KMS-11 (cell line): ENCODE results near the gene SECISBP2.

Source experiments
- H2AFZ ChIP-seq: fragments of 200-600 bp; sonication (generic); 2 replicates; pipeline ENCODE4 v1.6.1; 2016; ENCODE audit warnings: antibody characterized with exemption, mixed run types, low read depth
- H3K27ac ChIP-seq: fragments of 200-600 bp; sonication (generic); 2 replicates; pipeline ENCODE4 v1.6.1; 2016; ENCODE audit warnings: mild to moderate bottlenecking, mixed run types
- H3K27me3 ChIP-seq: fragments of 200-600 bp; sonication (generic); 2 replicates; pipeline ENCODE4 v1.6.1; 2017; ENCODE audit warnings: mild to moderate bottlenecking, low read depth, mixed run types, moderate library complexity; ENCODE audit not compliant: insufficient read depth
- H3K36me3 ChIP-seq: fragments of 200-600 bp; sonication (generic); 2 replicates; pipeline ENCODE4 v1.6.1; 2017; ENCODE audit warnings: mild to moderate bottlenecking, mixed run types; ENCODE audit not compliant: insufficient read depth
- H3K4me1 ChIP-seq: fragments of 200-600 bp; sonication (generic); 2 replicates; pipeline ENCODE4 v1.6.1; 2016; ENCODE audit warnings: mild to moderate bottlenecking, low read depth, mixed run types; ENCODE audit not compliant: poor library complexity, severe bottlenecking
- H3K4me2 ChIP-seq: fragments of 200-600 bp; sonication (generic); 2 replicates; pipeline ENCODE4 v1.7.0; 2016; ENCODE audit warnings: mild to moderate bottlenecking, mixed run types
- H3K4me3 ChIP-seq: fragments of 200-600 bp; sonication (generic); IDR thresholded peaks from 2 replicates; pipeline ENCODE4 v1.6.1; 2017; ENCODE audit warnings: low read depth, low read length, mixed read lengths; ENCODE audit not compliant: insufficient read depth
- H3K79me2 ChIP-seq: fragments of 200-600 bp; sonication (generic); 2 replicates; pipeline ENCODE4 v1.6.1; 2016; ENCODE audit warnings: low read depth, mixed run types; ENCODE audit not compliant: insufficient read depth
- H3K9ac ChIP-seq: fragments of 200-600 bp; sonication (generic); 2 replicates; pipeline ENCODE4 v1.6.1; 2016; ENCODE audit warnings: mild to moderate bottlenecking, mixed run types
- H4K20me1 ChIP-seq: fragments of 200-600 bp; sonication (generic); 2 replicates; pipeline ENCODE4 v1.6.1; 2016; ENCODE audit warnings: mild to moderate bottlenecking, mixed run types; ENCODE audit not compliant: insufficient read depth
- TF ChIP-seq, protein P1 (sequence below): fragments of 200-600 bp; sonication (generic); conservative IDR thresholded peaks from 2 replicates; pipeline ENCODE4 v1.6.1; 2017; ENCODE audit warnings: low read depth, mild to moderate bottlenecking, antibody characterized with exemption, low read length, moderate library complexity, mixed read lengths

SECISBP2 gene

DNA sequence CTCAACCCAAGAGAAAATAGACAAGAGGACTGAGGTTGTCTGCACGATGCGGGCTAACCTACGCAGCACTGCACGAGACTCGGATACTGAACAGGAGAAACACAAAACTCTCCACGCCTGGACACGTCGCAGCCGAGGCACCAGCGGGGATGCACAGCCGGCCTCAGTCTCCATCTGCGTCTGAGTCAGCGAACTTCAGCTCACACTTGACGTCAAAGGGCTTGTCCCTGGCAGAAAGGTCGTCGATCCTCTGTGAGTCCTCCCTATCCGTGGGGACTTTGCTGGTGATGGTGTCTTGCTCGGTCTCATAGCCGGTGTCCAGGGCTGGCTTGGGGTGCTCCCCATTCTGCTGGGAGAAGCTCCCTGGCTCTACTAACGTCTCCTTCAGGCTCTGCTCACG is 60.2 kb downstream of the SECISBP2 start:
- Histone ChIP-seq H3K4me1 (peaks cover 10% of the 10 kb centered on the region), H3K27me3 (no peaks in the 10 kb centered on the region), H3K27ac (no peak overlapping the region), H3K79me2 (no peaks in the 10 kb centered on the region; the same call in 1 of the 2 replicates), H3K4me3 (no peak overlapping the region), H3K36me3 (peaks cover 5% of the 10 kb centered on the region; the same call in 1 of the 2 replicates), H4K20me1 (no peaks in the 10 kb centered on the region), H2AFZ (no peak overlapping the region), H3K4me2 (no peak overlapping the region), H3K9ac (no peak overlapping the region)
- TF ChIP-seq, protein P1, sequence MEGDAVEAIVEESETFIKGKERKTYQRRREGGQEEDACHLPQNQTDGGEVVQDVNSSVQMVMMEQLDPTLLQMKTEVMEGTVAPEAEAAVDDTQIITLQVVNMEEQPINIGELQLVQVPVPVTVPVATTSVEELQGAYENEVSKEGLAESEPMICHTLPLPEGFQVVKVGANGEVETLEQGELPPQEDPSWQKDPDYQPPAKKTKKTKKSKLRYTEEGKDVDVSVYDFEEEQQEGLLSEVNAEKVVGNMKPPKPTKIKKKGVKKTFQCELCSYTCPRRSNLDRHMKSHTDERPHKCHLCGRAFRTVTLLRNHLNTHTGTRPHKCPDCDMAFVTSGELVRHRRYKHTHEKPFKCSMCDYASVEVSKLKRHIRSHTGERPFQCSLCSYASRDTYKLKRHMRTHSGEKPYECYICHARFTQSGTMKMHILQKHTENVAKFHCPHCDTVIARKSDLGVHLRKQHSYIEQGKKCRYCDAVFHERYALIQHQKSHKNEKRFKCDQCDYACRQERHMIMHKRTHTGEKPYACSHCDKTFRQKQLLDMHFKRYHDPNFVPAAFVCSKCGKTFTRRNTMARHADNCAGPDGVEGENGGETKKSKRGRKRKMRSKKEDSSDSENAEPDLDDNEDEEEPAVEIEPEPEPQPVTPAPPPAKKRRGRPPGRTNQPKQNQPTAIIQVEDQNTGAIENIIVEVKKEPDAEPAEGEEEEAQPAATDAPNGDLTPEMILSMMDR, result no peak

DNA sequence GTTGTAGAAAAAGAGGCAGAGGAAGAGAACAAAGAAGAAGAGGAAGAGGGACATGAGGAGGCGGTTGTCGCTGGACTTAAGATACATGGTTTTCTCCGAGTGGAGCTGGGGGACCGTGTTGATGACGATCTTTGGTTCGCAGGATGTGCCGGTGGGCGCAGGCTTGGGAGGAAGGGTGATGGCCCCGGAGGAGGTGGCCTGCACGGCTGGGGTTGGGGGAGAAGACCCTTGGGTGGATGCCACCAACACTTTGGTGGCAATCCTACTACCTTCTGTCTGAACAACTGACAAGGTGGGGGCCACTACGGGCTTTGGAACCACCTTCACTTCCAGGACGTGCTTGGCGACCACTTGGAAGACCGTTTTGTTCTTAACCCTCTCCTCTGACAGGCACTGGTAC is 60.7 kb downstream of the SECISBP2 start:
- TF ChIP-seq, protein P1, result no peak
- Histone ChIP-seq H4K20me1 (no peaks in the 10 kb centered on the region), H3K4me3 (no peak overlapping the region)

DNA sequence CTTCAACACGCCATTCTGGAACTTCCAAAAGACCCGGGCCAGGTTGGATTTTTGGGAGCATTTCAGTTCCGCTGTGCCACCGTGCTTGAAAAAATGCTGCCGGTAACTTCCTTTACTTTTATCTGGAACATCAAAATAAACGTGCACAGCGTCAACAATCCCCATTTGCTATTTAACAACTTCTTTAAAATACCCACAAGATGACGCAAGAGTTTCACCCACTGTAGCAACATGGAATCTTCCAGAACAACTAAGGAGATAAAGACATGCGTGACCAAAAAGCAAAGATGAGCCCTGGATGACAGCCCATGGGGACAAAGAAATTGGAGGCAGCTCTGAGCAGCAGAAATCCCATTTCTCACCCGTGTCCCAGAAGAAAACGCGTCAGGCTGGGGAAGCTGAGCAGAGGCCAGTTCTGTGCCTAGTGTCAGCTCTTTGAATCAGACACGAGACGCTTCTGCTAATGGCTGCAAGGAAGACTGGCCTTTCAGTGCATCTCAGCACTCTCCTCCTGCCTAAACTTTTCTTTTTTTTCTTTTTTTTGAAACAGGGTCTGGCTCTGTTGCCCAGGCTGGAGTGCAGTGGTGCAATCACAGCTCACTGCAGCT is 61.3 kb downstream of the SECISBP2 start:
- no peaks in the 10 kb centered on the region; the same call in 1 of the 2 replicates for H3K79me2 ChIP-seq
- TF ChIP-seq, protein P1, result no peak
- no peaks in the 10 kb centered on the region for H3K27me3 ChIP-seq
- H3K9ac ChIP-seq, result no peak overlapping the region
- H3K4me1 ChIP-seq, result peaks cover 10% of the 10 kb centered on the region
- no peak overlapping the region for H3K4me3 ChIP-seq
- no peak overlapping the region for H2AFZ ChIP-seq
- no peaks in the 10 kb centered on the region for H4K20me1 ChIP-seq
- no peak overlapping the region for H3K4me2 ChIP-seq
- H3K27ac ChIP-seq, result no peak overlapping the region
- peaks cover 5% of the 10 kb centered on the region; the same call in 1 of the 2 replicates for H3K36me3 ChIP-seq

More for the DNA sequence above, 60.7 kb downstream of the SECISBP2 start:
- Histone ChIP-seq H3K27me3 (no peaks in the 10 kb centered on the region), H3K36me3 (peaks cover 5% of the 10 kb centered on the region; the same call in 1 of the 2 replicates), H3K4me1 (peaks cover 10% of the 10 kb centered on the region), H3K27ac (no peak overlapping the region), H2AFZ (no peak overlapping the region), H3K4me2 (no peak overlapping the region), H3K9ac (no peak overlapping the region), H3K79me2 (no peaks in the 10 kb centered on the region; the same call in 1 of the 2 replicates)

DNA sequence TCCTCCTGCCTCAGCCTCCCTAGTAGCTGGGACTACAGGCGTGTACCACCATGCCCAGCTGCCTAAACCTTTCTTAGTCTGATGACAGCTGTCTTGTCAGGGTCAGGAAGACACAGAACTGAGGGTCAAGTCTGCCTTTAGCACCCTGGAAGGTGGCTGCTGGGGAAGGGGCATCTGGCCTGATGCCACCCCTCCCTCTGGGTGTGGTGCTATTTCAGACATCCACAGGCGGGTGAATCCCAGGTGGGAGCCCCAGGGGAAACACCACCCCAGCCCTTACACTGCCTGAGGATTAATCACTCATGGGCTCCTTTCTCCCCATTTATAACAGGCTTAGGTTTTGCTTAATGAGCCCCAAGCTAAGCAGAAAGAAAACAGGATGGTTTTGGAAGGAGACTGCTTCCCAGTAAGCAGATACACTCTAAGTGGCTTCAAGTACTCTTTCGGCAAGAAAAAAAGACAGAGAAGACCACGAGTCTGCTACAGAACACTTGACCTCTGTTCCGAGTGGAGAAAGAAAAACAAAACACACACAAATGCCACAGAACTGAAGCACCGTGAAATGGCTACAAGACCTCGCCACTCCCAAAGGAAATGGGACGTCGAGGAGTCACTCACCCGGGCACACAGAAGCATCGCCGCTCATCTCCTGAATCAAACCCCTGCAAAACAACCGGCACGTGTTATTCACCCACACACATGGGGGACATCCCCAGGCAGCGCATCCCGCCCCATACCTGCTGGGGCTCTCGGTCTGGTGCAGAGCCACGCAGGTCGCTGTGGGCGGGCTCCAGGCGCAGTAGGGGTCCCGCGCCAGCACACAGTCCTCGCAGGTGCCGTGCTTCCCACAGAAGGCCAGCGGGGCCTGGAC is 62.4 kb downstream of the SECISBP2 start:
- Histone ChIP-seq H3K9ac (no peak overlapping the region), H2AFZ (no peak overlapping the region), H3K4me2 (no peak overlapping the region), H3K27ac (no peak overlapping the region), H3K27me3 (no peaks in the 10 kb centered on the region), H3K4me1 (peaks cover 8% of the 10 kb centered on the region), H3K4me3 (no peak overlapping the region), H3K79me2 (no peaks in the 10 kb centered on the region; the same call in 1 of the 2 replicates), H3K36me3 (peaks cover 8% of the 10 kb centered on the region; the same call in 1 of the 2 replicates), H4K20me1 (no peaks in the 10 kb centered on the region)
- TF ChIP-seq, protein P1, result no peak
